HG03103 (cell line): ENCODE data around the gene HOXA5.

Source experiments
- ATAC-seq: cut with Tn5 transposase; IDR thresholded peaks from one replicate; pipeline ENCODE4 v1.9.1; 2021; ENCODE audit warnings: low read depth; ENCODE audit not compliant: unreplicated experiment

The HOXA5 gene

GRCh38 chr7:27150568-27151340, 7.3 kb upstream of the HOXA5 start:
- ATAC-seq: peak; percentile 68

GRCh38 chr7:27149842-27150567, 6.5 kb upstream of the HOXA5 start:
- ATAC-seq: no peak

- ATAC-seq: no peak
These were observed 5.5 kb upstream of the HOXA5 start for GRCh38 chr7:27148756-27149641.

GRCh38 chr7:27148031-27148755, 4.7 kb upstream of the HOXA5 start:
- no peak for ATAC-seq

- ATAC-seq: no peak
These were observed 3.9 kb upstream of the HOXA5 start, which contains the start of gene HOXA6 for GRCh38 chr7:27147199-27148030. Gene HOXA6, minus strand, starts transcription at chr7:27147774. Its CDS starts 25 bp downstream, at chr7:27147749.

GRCh38 chr7:27146491-27147198, 3.2 kb upstream of the HOXA5 start:
- no peak for ATAC-seq

- no peak for ATAC-seq
These were observed 2.5 kb upstream of the HOXA5 start for GRCh38 chr7:27145914-27146412.

- ATAC-seq: no peak
These were observed 1.9 kb upstream of the HOXA5 start for GRCh38 chr7:27145165-27145913.

GRCh38 chr7:27144781-27145164, 1.3 kb upstream of the HOXA5 start:
- ATAC-seq: no peak

GRCh38 chr7:27143950-27144780, 684 bp upstream of the HOXA5 start:
- no peak for ATAC-seq

- no peak for ATAC-seq
These were observed 880 bp downstream of the HOXA5 start for GRCh38 chr7:27142580-27143022.

GRCh38 chr7:27141923-27142579, 1.4 kb downstream of the HOXA5 start:
- ATAC-seq: no peak

- no peak for ATAC-seq
These were observed 2.2 kb downstream of the HOXA5 start for GRCh38 chr7:27141137-27141922.

- no peak for ATAC-seq
These were observed 3.2 kb downstream of the HOXA5 start for GRCh38 chr7:27140126-27140857.
